ENCODE measurements around the gene PI16. TPM values are rescaled to one million over a fixed set of nuclear protein-coding genes. Genes with fewer than 3 reads are reported as not detected.

The PI16 gene
- total and polyA plus RNA-seq, 7 donors, result 0.85 to 50.7 (median 2.9) TPM

GRCh38 chr6:36970892-36971842 is 16.6 kb downstream of the PI16 start:
- Histone ChIP-seq H3K27ac (no peak overlapping the region), H3K4me1 (peaks cover 0 to 13% (median 5%) of the 10 kb centered on the region in 4 donors), H3K36me3 (peaks cover 77 to 99% (median 88%) of the 10 kb centered on the region in 4 donors), H3K4me3 (no peak overlapping the region), H3K9me3 (no peaks in the 10 kb centered on the region), H3K27me3 (no peaks in the 10 kb centered on the region)
- TF ChIP-seq EP300 (IDR thresholded peaks at IDR 0.05) (no peak), POLR2AphosphoS5 (IDR thresholded peaks at IDR 0.05) (no peak), CTCF (IDR thresholded peaks at IDR 0.05) (no peak), POLR2A (IDR thresholded peaks at IDR 0.05) (no peak)
- no peak for DNase-seq
- WGBS, 2 donors, result 90 to 92% methylated on average over 17 of the region's 17 CpGs
- intact Hi-C loops (cut with DNase I), result no loop called here

- H3K27me3 ChIP-seq, result no peaks in the 10 kb centered on the region
- H3K4me3 ChIP-seq, result no peak overlapping the region
- H3K9me3 ChIP-seq, result no peaks in the 10 kb centered on the region
- intact Hi-C loops (cut with DNase I), result no loop called here
- H3K36me3 ChIP-seq, result peaks cover 86 to 100% (median 95%) of the 10 kb centered on the region in 4 donors
- no peak for DNase-seq
- H3K27ac ChIP-seq, result peak overlapping the region in 1 of 4 donors; percentile 47
- H3K4me1 ChIP-seq, result peaks cover 0 to 13% (median 5%) of the 10 kb centered on the region in 4 donors
- TF ChIP-seq EP300 (IDR thresholded peaks at IDR 0.05) (no peak), CTCF (IDR thresholded peaks at IDR 0.05) (no peak), POLR2AphosphoS5 (IDR thresholded peaks at IDR 0.05) (no peak), POLR2A (IDR thresholded peaks at IDR 0.05) (no peak)
- WGBS, 2 donors, result 83% methylated on average over 14 of the region's 14 CpGs
These were observed 17.6 kb downstream of the PI16 start for GRCh38 chr6:36971921-36972673.

GRCh38 chr6:36973190-36973589 is 18.7 kb downstream of the PI16 start:
- DNase-seq, result no peak
- Histone ChIP-seq H3K9me3 (no peaks in the 10 kb centered on the region), H3K4me3 (no peak overlapping the region), H3K27me3 (no peaks in the 10 kb centered on the region), H3K36me3 (peaks cover 92 to 100% (median 98%) of the 10 kb centered on the region in 4 donors), H3K4me1 (peaks cover 0 to 13% (median 6%) of the 10 kb centered on the region in 4 donors), H3K27ac (peak overlapping the region in 2 of 4 donors; percentile 7 to 47)
- WGBS, 2 donors, result 72 to 87% methylated on average over 1 of the region's 1 CpG
- intact Hi-C loops (cut with DNase I), result no loop called here
- TF ChIP-seq POLR2AphosphoS5 (IDR thresholded peaks at IDR 0.05) (no peak), EP300 (IDR thresholded peaks at IDR 0.05) (no peak), POLR2A (IDR thresholded peaks at IDR 0.05) (no peak), CTCF (IDR thresholded peaks at IDR 0.05) (no peak)

- 83 to 96% methylated on average over 4 of the region's 4 CpGs for WGBS, 2 donors
- Histone ChIP-seq H3K27ac (peak overlapping the region in 2 of 4 donors; percentile 7 to 47), H3K4me3 (no peak overlapping the region), H3K27me3 (no peaks in the 10 kb centered on the region), H3K36me3 (peaks cover 88 to 100% (median 96%) of the 10 kb centered on the region in 4 donors), H3K4me1 (peaks cover 0 to 14% (median 7%) of the 10 kb centered on the region in 4 donors), H3K9me3 (no peaks in the 10 kb centered on the region)
- TF ChIP-seq POLR2A (IDR thresholded peaks at IDR 0.05) (no peak), EP300 (IDR thresholded peaks at IDR 0.05) (no peak), CTCF (IDR thresholded peaks at IDR 0.05) (no peak), POLR2AphosphoS5 (IDR thresholded peaks at IDR 0.05) (peak in 1 of 4 donors; percentile 6)
- DNase-seq, result no peak
- intact Hi-C loops (cut with DNase I), result no loop called here
These were observed 19.1 kb downstream of the PI16 start for GRCh38 chr6:36973647-36974046.

All from sigmoid colon (tissue), 7 donors.